HepG2 (cell line): ENCODE measurements around the gene ANKRD49. TPM values are rescaled to one million over a fixed set of nuclear protein-coding genes. Genes with fewer than 3 reads are reported as not detected.

Source experiments
- CSRNP2 ChIP-seq: sonication (generic); formaldehyde crosslinking; conservative IDR thresholded peaks from 2 replicates; pipeline ENCODE4 v1.8.0; 2022; ENCODE audit warnings: low read depth, missing genetic modification reagents
- ELK4 ChIP-seq: sonication (generic); formaldehyde crosslinking; IDR thresholded peaks from 2 replicates; pipeline ENCODE4 v1.9.0; 2021; ENCODE audit warnings: missing genetic modification reagents, borderline replicate concordance
- FOXO4 ChIP-seq: sonication (generic); formaldehyde crosslinking; conservative IDR thresholded peaks from 2 replicates; pipeline ENCODE4 v1.8.1; 2023; ENCODE audit warnings: missing genetic modification reagents
- MAZ ChIP-seq, 2 experiments: sonication (generic) in 1 of 2; formaldehyde crosslinking in 1 of 2; IDR thresholded peaks; 2 replicates each; pipeline versions ENCODE4 v1.5.0 to v1.6.1; 2012 to 2020; ENCODE audit warnings: low read depth in 2 of 2, mild to moderate bottlenecking in 2 of 2, borderline replicate concordance in 1 of 2, improper control_type of control experiment in 1 of 2, low read length in 1 of 2, missing genetic modification reagents in 1 of 2, moderate library complexity in 1 of 2
- MLXIP ChIP-seq: sonication (generic); formaldehyde crosslinking; IDR thresholded peaks from 2 replicates; pipeline ENCODE4 v1.9.0; 2021; ENCODE audit warnings: missing genetic modification reagents, borderline replicate concordance
- NFE2L2 ChIP-seq: fragments of 150-350 bp; IDR thresholded peaks from 2 replicates; pipeline ENCODE4 v1.6.1; 2014; ENCODE audit warnings: low read length
- PCBP2 ChIP-seq: fragments of 200-400 bp; formaldehyde crosslinking; optimal IDR thresholded peaks from 2 replicates; pipeline ENCODE3; 2018; ENCODE audit warnings: low read length, low read depth; ENCODE audit not compliant: poor library complexity, severe bottlenecking
- POGK ChIP-seq: sonication (generic); formaldehyde crosslinking; conservative IDR thresholded peaks from 2 replicates; pipeline ENCODE4 v1.8.0; 2022; ENCODE audit warnings: mild to moderate bottlenecking, moderate library complexity, missing genetic modification reagents
- PRDM4 ChIP-seq: sonication (generic); formaldehyde crosslinking; IDR thresholded peaks from 2 replicates; pipeline ENCODE4 v1.9.0; 2021; ENCODE audit warnings: missing genetic modification reagents, borderline replicate concordance
- SIN3A ChIP-seq: IDR thresholded peaks from 2 replicates; pipeline ENCODE4 v1.6.1; 2011; ENCODE audit warnings: low read depth, mild to moderate bottlenecking, control low read depth, low read length, borderline replicate concordance
- SP1 ChIP-seq, 2 experiments: fragments of 450-650 bp in 1 of 2; sonication (generic) in 1 of 2; formaldehyde crosslinking in 1 of 2; IDR thresholded peaks; 2 replicates each; pipeline versions ENCODE4 v1.4.0 to v1.6.1; 2016 to 2020; ENCODE audit warnings: missing genetic modification reagents in 1 of 2
- ZFP62 ChIP-seq: sonication (generic); formaldehyde crosslinking; IDR thresholded peaks from 2 replicates; pipeline ENCODE4 v1.4.0; 2020; ENCODE audit warnings: missing genetic modification reagents
- ZNF160 ChIP-seq: sonication (generic); formaldehyde crosslinking; IDR thresholded peaks from 2 replicates; pipeline ENCODE4 v1.8.0; 2022; ENCODE audit warnings: mild to moderate bottlenecking, inconsistent platforms, missing genetic modification reagents
- ZNF776 ChIP-seq: sonication (generic); formaldehyde crosslinking; IDR thresholded peaks from 2 replicates; pipeline ENCODE4 v1.4.0; 2020; ENCODE audit warnings: mild to moderate bottlenecking, missing genetic modification reagents
- polyA plus RNA-seq, 8 experiments: library from polyadenylated mRNA; depleted of rRNA in 3 of 8; stranded (reverse) in 7 of 8; unstranded in 1 of 8; fragments of >200 nt; fragmentation: Illumina TruSeq in 4 of 8; extraction: Trizol in 4 of 8; gene quantifications; 2 replicates each; pipeline versions ENCODE4 v1.2.1 to v1.2.3, GENCODE V29; 2011 to 2016; ENCODE audit warnings: low read depth in 4 of 8, missing spikeins in 1 of 8, mixed read lengths in 1 of 8; ENCODE audit not compliant: insufficient read depth in 1 of 8
- total RNA-seq, 5 experiments: library from RNA; depleted of rRNA; stranded (reverse); fragments of >200 nt; fragmentation: Illumina TruSeq; extraction: Trizol; gene quantifications; 2 replicates each; pipeline ENCODE4 v1.2.3, GENCODE V29; 2016; ENCODE audit warnings: low read depth in 1 of 5

Gene ANKRD49
- total and polyA plus RNA-seq, 2 of the 13 experiments (the other 11 are each of a cell fraction or from before 2014, with no cell fraction given) = 14.2 to 14.3 TPM

GRCh38 chr11:94493281-94494125, at the start of gene ANKRD49, which contains the start of gene MRE11 (continued):
- TF ChIP-seq MAZ (IDR thresholded peaks at IDR 0.05; ENCODE audit: borderline replicate concordance, low read depth, low read length) = no peak
- 0 out of 2 replicates have a peak, but pooled peaks have one; percentile 21 for TF ChIP-seq MAZ (CRISPR knock-in tag; IDR thresholded peaks at IDR 0.05; ENCODE audit: low read depth)
- no peak for TF ChIP-seq PCBP2
- no peak; the same call in 1 of the 2 replicates for TF ChIP-seq POGK (CRISPR knock-in tag)
- TF ChIP-seq ZNF776 (CRISPR knock-in tag) = no peak; the same call in 1 of the 2 replicates
- TF ChIP-seq ZNF160 (CRISPR knock-in tag) = 0 out of 2 replicates have a peak, but pooled peaks have one; percentile 13
- TF ChIP-seq FOXO4 = no peak
- TF ChIP-seq CSRNP2 = no peak
- TF ChIP-seq NFE2L2 = no peak
- no peak for TF ChIP-seq ZFP62 (CRISPR knock-in tag)
- no peak for TF ChIP-seq ELK4 (CRISPR knock-in tag)
- no peak for TF ChIP-seq SP1 (IDR thresholded peaks at IDR 0.05)
- peak; percentile 85 for TF ChIP-seq SP1 (CRISPR knock-in tag; IDR thresholded peaks at IDR 0.05)
- no peak for TF ChIP-seq MLXIP
- no peak for TF ChIP-seq PRDM4 (CRISPR knock-in tag)
- peak; percentile 96 for TF ChIP-seq SIN3A
